ENCODE measurements around the gene KLK3. TPM values are rescaled to one million over a fixed set of nuclear protein-coding genes. Genes with fewer than 3 reads are reported as not detected.

KLK3 gene
- total and polyA plus RNA-seq, 2 of the 13 experiments (the other 11 are each of a cell fraction or from before 2014, with no cell fraction given), result not detected

- TF ChIP-seq ZNF253 (CRISPR knock-in tag; IDR thresholded peaks at IDR 0.05; ENCODE audit: borderline replicate concordance) (no peak), ZNF383 (CRISPR knock-in tag; IDR thresholded peaks at IDR 0.05; ENCODE audit: borderline replicate concordance) (no peak), SYNCRIP (IDR thresholded peaks at IDR 0.05; ENCODE audit: insufficient read depth, low read depth, low read length) (no peak), KDM6A (CRISPR knock-in tag; IDR thresholded peaks at IDR 0.05; ENCODE audit: low read depth) (no peak), KLF12 (CRISPR knock-in tag; IDR thresholded peaks at IDR 0.05; ENCODE audit: borderline replicate concordance) (no peak), BRCA1 (CRISPR knock-in tag; IDR thresholded peaks at IDR 0.05) (no peak), ZNF891 (CRISPR knock-in tag; IDR thresholded peaks at IDR 0.05) (no peak), HOXA5 (CRISPR knock-in tag; IDR thresholded peaks at IDR 0.05) (no peak), ZNF276 (CRISPR knock-in tag; IDR thresholded peaks at IDR 0.05; ENCODE audit: low read depth) (no peak), HMG20B (CRISPR knock-in tag; conservative IDR thresholded peaks at IDR 0.05) (no peak), TAF1 (CRISPR knock-in tag; IDR thresholded peaks at IDR 0.05) (0 out of 2 replicates have a peak, but pooled peaks have one; percentile 28), RBM39 (IDR thresholded peaks at IDR 0.05; ENCODE audit: low read depth, low read length, poor library complexity, severe bottlenecking) (no peak), GPN1 (CRISPR knock-in tag; IDR thresholded peaks at IDR 0.05; ENCODE audit: borderline replicate concordance) (no peak), SIN3B (IDR thresholded peaks at IDR 0.05; ENCODE audit: low read length) (no peak), MED1 (CRISPR knock-in tag; IDR thresholded peaks at IDR 0.05) (0 out of 2 replicates have a peak, but pooled peaks have one; percentile 16)
- TF ChIP-seq, protein P1, sequence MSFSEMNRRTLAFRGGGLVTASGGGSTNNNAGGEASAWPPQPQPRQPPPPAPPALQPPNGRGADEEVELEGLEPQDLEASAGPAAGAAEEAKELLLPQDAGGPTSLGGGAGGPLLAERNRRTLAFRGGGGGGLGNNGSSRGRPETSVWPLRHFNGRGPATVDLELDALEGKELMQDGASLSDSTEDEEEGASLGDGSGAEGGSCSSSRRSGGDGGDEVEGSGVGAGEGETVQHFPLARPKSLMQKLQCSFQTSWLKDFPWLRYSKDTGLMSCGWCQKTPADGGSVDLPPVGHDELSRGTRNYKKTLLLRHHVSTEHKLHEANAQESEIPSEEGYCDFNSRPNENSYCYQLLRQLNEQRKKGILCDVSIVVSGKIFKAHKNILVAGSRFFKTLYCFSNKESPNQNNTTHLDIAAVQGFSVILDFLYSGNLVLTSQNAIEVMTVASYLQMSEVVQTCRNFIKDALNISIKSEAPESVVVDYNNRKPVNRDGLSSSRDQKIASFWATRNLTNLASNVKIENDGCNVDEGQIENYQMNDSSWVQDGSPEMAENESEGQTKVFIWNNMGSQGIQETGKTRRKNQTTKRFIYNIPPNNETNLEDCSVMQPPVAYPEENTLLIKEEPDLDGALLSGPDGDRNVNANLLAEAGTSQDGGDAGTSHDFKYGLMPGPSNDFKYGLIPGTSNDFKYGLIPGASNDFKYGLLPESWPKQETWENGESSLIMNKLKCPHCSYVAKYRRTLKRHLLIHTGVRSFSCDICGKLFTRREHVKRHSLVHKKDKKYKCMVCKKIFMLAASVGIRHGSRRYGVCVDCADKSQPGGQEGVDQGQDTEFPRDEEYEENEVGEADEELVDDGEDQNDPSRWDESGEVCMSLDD (CRISPR knock-in tag; IDR thresholded peaks at IDR 0.05; ENCODE audit: borderline replicate concordance), result no peak
- TF ChIP-seq, protein P2, sequence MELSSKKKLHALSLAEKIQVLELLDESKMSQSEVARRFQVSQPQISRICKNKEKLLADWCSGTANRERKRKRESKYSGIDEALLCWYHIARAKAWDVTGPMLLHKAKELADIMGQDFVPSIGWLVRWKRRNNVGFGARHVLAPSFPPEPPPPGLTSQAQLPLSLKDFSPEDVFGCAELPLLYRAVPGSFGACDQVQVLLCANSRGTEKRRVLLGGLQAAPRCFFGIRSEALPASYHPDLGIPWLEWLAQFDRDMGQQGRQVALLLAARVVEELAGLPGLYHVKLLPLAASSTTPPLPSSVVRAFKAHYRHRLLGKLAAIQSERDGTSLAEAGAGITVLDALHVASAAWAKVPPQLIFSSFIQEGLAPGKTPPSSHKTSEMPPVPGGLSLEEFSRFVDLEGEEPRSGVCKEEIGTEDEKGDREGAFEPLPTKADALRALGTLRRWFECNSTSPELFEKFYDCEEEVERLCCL (CRISPR knock-in tag; IDR thresholded peaks at IDR 0.05; ENCODE audit: borderline replicate concordance), result no peak
- TF ChIP-seq, protein P3, sequence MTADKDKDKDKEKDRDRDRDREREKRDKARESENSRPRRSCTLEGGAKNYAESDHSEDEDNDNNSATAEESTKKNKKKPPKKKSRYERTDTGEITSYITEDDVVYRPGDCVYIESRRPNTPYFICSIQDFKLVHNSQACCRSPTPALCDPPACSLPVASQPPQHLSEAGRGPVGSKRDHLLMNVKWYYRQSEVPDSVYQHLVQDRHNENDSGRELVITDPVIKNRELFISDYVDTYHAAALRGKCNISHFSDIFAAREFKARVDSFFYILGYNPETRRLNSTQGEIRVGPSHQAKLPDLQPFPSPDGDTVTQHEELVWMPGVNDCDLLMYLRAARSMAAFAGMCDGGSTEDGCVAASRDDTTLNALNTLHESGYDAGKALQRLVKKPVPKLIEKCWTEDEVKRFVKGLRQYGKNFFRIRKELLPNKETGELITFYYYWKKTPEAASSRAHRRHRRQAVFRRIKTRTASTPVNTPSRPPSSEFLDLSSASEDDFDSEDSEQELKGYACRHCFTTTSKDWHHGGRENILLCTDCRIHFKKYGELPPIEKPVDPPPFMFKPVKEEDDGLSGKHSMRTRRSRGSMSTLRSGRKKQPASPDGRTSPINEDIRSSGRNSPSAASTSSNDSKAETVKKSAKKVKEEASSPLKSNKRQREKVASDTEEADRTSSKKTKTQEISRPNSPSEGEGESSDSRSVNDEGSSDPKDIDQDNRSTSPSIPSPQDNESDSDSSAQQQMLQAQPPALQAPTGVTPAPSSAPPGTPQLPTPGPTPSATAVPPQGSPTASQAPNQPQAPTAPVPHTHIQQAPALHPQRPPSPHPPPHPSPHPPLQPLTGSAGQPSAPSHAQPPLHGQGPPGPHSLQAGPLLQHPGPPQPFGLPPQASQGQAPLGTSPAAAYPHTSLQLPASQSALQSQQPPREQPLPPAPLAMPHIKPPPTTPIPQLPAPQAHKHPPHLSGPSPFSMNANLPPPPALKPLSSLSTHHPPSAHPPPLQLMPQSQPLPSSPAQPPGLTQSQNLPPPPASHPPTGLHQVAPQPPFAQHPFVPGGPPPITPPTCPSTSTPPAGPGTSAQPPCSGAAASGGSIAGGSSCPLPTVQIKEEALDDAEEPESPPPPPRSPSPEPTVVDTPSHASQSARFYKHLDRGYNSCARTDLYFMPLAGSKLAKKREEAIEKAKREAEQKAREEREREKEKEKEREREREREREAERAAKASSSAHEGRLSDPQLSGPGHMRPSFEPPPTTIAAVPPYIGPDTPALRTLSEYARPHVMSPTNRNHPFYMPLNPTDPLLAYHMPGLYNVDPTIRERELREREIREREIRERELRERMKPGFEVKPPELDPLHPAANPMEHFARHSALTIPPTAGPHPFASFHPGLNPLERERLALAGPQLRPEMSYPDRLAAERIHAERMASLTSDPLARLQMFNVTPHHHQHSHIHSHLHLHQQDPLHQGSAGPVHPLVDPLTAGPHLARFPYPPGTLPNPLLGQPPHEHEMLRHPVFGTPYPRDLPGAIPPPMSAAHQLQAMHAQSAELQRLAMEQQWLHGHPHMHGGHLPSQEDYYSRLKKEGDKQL (CRISPR knock-in tag; IDR thresholded peaks at IDR 0.05; ENCODE audit: low read depth), result no peak
These were observed 18.8 kb upstream of the KLK3 start (continued) for GRCh38 chr19:50835785-50836542.

Data from HepG2 (cell line).